Activated naive CD4-positive, alpha-beta T cell treated with anti-CD3 and anti-CD28 coated beads, Interleukin-2, amount 50 U/mL, for 16 hours (primary cell): Measurements from ENCODE around the gene HOXD9.

Experiments
- DNase-seq: peaks from one replicate; pipeline ENCODE4 v3.0.0-alpha.2; 2020

The HOXD9 gene

DNA sequence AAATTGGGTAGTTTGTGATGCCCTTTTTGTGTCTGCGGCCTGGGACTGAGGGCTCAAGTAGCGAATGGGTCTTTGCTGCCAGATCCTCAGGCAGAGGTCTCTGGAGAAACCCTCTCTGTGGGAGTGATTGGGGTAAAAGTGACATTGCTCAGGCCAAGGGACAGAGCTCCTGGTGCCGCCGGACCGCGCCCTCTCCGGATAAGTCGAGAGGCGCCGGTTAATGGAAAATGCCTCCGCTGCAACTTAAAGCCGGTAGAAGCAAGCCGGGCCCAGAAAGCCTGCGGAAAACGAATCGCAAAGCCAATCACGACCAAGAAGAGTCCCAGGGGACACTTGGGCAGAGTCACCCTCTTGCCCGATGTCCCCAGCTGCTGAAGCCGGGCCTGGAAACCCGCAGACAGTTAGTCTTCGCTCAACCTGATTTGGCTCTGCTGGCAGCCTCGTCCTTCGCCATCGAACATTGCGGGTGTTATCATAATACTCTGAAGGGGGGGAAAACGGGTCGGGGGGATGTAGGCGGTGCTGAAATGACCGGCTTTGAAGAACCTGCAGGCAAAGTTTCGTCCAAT lies 23.3 kb upstream of the HOXD9 start:
- no peak for DNase-seq

DNA sequence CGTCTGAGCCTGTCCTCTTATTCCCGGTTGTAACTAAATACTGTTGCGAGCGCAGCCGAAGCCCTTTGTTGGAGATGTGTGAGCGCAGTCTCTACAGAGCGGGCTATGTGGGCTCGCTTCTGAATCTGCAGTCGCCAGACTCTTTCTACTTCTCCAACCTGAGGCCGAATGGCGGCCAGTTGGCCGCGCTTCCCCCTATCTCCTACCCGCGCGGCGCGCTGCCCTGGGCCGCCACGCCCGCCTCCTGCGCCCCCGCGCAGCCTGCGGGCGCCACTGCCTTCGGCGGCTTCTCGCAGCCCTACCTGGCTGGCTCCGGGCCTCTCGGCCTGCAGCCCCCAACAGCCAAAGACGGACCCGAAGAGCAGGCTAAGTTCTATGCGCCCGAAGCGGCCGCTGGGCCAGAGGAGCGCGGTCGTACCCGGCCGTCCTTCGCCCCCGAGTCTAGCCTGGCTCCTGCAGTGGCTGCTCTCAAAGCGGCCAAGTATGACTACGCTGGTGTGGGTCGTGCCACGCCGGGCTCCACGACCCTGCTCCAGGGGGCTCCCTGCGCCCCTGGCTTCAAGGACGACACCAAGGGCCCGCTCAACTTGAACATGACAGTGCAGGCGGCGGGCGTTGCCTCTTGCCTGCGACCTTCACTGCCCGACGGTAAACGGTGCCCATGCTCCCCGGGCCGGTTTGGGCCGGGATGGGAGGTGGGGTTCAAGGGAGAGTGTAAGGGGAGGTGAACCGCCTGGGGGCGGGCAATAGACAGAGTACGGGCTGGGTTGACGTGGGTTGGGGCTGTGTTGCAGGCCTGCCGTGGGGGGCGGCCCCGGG lies 22.6 kb upstream of the HOXD9 start, which contains the start of gene HOXD12:
Gene HOXD12 (plus strand): TSS at position 68 of the 819 bp plus-strand sequence. CDS start 7 bp downstream, at position 75.
- no peak for DNase-seq

DNA sequence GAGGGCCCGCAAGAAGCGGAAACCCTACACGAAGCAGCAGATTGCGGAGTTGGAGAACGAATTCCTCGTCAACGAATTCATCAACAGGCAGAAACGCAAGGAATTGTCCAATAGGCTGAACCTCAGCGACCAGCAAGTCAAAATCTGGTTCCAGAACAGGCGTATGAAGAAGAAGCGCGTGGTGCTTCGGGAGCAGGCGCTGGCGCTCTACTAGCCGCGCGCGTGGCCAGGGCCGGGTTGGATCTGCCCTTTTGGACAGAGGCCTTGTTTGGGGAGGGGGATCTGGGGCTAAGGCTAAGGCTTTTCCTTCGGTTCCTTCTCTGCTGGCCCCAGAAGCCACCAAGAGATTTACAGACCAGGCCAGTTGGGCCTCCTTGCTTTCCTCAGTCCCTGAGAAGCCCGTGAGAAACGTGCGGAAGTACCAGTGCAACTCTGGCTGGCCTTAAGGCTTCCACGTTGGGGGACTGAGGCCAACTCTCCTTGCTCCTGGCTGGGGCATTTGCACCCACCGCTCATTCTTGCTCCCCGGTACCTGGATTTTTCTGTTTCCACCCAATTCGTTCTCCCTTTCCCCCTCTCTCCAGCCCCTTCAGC lies 21.9 kb upstream of the HOXD9 start:
- no peak for DNase-seq

DNA sequence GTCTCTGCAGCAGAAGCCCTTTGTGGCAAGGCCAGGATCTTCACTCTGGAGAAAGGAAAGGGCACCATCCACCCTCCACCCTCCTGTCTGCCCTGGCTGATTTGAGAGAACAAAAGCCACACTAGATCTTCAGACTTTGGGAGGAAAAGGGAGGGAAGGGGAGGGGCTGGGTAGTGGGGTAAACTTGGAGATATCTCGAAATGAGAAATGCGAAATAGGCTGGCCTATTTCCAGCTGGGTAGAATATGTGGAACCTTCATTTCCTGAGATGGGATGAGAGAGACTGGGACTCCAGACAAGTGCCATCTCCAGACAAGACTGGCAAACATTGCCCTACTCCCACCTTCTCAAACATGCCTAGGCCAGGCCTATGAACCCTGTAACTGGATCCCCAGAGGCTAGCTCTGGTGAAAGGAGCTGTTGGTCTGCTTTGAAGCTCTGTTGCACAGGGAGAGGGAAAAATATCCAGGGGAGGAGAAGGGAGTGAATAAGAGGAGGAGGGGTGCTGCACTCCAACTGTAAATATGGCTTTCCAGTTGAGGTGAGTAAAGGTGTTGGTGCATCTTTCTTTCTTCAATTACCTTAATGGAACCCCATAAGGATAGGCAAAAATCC lies 21.2 kb upstream of the HOXD9 start:
- DNase-seq = no peak

DNA sequence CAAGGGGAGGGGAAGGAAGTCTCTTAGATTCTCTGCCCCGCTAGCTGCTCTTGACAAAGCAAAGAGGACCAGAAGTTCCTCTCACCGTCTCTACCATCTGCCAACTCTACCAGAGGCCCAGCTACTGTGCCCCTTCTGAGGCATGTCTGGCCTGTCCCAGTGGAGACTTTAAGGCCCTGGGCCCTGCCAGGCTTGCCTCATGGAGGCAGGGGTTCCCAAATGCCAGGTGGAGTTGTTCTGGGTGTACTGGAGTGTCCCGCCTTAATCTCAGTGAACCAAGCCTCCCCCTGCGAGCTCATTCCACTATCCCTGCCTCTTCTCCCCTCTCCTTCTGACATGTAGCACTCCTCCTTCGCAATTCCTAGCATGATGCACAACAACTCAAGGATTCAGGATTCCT lies 20.7 kb upstream of the HOXD9 start:
- no peak for DNase-seq

DNA sequence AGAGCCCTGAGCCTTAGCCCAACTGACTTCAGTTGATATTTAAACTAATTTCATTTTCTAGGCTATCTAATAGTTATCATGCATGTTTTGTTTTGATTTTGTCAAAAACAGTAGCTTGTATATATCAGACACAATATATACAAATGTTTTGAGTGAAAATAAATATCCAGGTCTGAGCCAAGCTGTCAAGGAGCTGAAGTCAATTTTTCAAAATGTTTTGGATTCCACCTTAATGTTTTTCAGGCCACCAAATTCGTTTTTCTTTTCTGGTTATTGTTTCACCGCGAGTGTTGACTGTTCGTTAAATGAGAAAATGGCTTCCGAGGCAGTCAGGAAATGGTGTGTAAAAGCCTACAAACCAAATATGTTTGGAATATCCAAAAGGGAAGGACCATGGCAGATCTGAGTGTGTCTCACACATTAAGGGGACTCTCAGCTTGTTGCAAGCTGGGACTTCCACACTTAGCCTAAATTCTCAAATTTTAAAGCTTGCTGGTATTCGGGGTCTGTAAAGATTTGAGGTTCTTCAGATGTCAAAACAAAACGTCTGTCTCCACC lies 20.1 kb upstream of the HOXD9 start:
- DNase-seq = no peak

DNA sequence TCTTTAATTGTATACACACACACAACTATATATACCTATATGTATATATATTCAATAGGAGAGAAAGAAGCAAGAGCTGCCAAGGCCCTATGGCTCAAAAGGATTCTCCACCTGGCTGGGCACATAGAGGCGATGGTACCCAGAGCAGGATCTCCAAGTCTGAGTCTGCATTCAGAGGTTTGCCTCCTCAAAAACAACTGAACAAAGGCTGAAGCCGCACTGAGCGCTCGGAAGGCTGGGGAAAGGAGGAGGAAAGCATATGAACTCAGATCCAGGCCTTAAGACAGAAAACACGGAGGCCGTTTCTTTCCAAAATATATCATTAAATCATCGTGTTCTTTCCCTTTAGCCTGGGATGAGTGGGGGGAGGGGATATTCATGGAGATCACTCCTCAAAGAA lies 19.3 kb upstream of the HOXD9 start:
- no peak for DNase-seq

DNA sequence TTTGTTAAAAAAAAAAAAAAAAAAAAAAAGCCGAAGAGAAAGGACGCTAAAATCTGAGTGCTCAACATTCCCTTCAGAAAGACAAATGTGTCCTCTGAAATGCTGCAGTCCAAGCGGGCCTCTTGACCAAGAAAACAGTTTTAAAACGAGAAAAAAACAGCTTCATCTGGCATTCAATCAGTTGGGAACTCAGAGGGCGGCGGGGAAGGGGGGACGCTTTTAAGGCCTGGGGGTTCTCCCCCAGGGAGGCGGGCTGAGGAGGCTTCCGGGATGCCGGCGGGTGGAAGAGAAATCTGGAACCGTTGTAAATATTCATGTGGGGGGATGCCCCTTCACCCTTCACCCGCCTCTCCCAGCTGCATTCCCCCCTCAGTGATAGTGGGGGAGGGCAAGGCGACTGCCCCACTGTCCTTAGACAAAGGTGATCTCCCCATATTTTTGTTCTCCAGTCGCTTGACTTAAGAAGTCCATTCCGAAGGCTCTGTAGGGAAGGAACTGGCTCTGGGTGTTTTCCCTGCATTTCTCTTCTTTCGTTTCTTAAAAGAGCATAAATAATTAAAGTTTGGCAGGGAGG lies 18.7 kb upstream of the HOXD9 start:
- DNase-seq = no peak

DNA sequence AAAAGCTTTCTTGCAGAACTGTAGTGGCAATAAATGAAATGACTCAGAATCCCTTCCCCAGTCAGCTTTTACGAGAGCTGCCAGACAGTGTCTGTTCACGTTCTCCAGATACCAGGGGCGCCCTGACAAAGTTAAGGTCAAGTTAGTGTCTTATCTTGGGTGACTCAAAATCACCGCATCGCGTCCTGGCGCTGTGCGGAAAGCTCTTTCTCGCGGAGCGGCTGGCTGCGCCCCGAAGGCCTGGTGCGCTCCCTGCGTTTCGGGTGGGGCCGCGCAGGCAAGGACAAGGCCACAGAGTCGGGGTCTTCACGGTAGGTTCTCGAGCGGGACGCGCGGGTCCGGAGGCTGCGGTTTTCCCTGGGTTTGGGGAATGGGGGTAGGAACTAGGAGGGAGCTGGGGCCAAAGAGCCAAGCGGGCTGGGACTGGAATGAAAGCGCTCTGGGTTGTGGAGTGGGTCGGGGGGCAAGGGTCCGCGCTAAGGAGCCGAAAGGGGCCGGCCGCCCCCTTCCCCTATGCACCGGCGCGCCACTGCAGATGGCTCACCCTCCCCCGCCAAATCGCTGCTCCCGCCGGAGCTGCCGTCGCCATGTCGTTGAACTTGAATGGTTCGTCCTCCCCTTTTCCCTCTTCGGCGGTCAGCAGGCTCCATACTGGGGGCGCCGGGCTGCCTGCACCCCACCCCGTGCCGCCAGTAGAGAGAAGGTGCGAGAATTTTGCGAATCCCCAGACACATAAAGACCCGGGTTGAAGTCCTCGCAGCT lies 18.0 kb upstream of the HOXD9 start:
- DNase-seq = no peak

DNA sequence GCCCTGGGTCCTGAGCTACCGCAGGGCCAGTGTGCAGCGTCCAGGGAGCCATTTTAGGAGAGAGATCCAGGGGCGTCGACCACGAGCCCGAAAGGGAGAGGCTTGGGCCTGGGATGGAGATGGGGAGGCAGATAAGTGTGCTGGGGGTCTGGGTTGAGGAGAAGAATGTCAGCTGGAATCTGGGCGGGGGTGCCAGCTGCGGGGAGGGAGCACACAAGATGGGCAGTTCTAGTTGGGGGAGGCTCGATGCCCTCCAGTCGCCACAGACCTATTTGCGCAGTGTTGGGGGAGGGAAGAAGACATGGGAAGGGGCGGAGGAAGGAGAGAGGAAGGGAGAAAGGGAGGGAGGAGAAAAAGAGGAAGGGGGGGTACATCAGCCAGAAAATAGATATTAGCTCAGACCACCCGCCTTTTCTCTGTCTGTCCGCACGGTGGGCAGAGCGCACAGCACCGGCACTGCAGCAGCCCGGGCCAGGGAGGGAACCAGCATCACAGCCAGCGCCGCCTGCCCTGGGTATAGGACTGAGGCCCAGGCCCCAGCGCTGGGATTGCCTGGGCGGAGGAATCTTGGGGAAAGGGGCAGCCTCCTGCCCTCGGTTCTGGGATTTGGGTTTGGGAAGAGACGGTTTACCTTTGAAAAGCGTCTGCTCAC lies 17.3 kb upstream of the HOXD9 start:
- DNase-seq = no peak

DNA sequence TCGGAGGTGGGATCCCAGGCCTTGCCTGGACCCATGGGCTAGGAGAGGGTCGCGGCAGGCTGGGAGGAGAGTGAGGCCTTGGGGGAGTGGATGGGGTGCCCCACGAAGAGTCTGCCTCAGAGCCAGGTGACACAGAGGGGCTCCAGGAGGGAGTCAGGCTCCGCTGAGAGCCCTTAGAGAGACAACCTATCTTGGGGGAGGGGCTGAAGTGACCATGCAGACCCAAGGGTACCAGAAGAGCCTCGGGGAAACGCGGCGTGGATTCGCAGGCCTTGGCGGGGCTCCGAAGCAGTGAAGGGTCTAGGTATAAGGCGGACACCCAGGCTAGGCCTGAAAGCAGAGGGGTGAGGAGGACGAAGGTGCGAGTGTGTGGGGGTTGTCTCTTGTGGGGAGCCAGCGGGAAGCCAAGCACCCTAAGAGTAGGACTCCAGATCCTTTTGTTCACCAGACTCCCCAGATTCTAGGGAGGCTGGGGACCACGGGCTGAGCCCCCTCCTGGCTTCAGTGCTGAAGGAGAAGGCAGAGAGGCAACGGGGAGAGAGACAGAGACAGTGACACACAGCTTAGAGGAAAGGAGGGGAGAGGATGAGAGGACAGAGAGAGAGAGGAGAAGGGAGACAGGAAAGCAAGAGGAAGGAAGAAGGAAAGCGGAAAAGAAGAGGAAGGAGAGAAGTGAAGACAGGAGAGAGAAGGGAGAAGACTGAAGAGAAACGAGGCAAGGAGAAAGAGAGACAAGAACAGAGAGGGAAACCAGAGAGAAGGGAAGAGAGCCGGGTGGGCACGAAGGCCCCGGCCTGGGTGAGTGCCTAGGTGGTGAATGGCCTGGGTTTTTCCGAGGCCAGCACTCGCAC lies 16.6 kb upstream of the HOXD9 start:
- DNase-seq = no peak

DNA sequence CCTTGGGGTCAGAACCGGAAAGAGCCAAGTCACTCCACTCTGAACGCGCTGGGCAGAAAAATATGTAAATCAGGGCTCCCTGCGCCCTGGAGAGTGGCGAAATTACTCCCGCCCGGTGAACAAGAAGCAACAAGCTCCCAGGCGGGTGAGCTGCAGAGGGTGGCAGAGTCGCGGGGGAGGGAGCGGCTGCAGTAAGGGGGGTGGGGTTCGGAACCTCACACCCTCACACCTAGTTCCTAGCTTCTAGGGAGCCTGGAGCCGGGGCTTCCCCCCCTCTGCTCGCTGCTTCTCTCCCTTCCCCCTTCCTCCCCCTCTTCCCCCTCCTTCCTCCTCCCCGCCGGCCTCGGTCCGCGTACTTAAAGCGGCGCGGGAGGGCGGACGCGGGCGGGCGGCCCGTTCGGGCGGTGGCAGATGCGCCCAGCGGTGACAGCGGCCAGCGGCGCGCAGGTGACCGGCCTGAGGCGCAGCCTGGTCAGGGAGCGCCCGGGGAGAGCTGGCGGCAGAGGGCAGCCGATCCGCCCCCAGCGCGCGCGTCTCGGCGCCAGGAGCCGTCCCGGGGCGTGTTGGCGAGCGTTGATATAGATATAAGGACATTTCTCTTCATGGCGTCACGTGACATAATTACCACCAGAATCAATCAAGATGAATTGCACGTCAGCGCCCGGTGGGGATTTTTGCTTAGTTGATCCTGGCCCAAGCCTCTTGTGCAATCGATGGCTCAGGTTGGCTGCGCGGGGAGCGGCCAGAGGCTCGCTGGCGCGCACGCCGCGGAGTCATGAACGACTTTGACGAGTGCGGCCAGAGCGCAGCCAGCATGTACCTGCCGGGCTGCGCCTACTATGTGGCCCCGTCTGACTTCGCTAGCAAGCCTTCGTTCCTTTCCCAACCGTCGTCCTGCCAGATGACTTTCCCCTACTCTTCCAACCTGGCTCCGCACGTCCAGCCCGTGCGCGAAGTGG lies 15.7 kb upstream of the HOXD9 start, which contains the start of gene HOXD11:
Gene HOXD11 (plus strand): TSS at position 700 of the 959 bp plus-strand sequence. CDS start 76 bp downstream, at position 776.
- no peak for DNase-seq

DNA sequence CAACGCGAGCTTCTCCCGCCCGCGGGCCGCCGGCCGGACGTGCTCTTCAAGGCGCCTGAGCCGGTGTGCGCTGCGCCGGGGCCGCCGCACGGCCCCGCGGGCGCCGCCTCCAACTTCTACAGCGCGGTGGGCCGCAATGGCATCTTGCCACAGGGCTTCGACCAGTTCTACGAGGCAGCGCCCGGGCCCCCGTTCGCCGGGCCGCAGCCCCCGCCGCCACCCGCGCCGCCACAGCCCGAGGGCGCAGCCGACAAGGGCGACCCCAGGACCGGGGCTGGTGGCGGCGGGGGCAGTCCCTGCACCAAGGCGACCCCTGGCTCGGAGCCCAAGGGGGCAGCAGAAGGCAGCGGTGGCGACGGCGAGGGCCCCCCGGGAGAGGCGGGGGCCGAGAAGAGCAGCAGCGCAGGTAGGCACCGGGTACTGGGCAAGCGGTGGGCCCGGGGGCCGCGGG lies 14.8 kb upstream of the HOXD9 start:
- no peak for DNase-seq

DNA sequence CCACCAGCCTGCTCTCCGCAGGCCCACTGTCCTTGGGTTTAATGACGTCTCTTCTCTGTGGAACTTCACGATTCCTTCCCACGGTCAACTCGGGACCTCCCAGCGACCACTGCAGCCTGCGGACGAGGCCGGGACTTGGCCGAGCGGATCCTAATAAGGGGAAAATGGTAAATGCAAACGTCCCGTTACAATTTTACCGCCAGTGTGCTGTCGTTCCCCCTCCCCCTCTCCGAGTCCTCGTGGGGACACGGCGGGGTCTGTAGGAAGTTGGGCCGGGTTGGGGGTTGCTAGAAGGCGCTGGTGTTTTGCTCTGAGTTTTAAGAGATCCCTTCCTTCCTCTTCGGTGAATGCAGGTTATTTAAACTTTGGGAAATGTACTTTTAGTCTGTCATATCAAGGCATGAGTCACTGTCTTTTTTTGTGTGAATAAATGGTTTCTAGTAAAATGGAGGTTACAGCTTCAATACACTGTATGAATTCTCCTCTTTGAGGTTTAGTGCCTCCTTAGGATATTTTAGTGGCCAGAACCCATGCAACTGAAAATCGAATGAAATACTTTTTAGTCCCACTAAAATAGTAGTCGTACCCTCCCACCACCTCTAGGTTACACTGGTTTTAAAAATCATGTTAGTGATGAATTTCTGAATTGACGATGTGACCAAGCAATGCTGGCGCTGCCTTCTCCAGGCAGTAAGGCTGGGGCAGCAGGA lies 13.2 kb upstream of the HOXD9 start:
- DNase-seq = no peak

DNA sequence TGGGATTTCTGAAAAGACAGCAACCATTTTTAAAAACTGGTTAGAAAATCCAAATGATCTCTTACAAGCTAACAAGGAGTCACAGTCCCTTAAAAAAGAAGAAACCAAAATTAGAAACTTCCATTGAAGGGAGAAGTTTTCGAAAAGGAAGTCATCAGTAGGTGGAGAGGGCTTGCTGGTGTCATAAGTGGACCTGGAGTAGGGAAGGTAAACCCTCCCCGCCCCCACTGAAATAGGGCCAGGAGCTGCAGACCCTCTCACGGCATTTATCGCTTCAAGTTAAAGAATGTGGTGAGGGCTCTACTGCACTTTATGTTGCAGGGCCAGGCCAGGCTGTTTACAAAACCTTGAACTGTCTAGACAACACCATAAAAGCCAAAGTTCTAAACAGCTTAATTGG lies 12.6 kb upstream of the HOXD9 start:
- no peak for DNase-seq

DNA sequence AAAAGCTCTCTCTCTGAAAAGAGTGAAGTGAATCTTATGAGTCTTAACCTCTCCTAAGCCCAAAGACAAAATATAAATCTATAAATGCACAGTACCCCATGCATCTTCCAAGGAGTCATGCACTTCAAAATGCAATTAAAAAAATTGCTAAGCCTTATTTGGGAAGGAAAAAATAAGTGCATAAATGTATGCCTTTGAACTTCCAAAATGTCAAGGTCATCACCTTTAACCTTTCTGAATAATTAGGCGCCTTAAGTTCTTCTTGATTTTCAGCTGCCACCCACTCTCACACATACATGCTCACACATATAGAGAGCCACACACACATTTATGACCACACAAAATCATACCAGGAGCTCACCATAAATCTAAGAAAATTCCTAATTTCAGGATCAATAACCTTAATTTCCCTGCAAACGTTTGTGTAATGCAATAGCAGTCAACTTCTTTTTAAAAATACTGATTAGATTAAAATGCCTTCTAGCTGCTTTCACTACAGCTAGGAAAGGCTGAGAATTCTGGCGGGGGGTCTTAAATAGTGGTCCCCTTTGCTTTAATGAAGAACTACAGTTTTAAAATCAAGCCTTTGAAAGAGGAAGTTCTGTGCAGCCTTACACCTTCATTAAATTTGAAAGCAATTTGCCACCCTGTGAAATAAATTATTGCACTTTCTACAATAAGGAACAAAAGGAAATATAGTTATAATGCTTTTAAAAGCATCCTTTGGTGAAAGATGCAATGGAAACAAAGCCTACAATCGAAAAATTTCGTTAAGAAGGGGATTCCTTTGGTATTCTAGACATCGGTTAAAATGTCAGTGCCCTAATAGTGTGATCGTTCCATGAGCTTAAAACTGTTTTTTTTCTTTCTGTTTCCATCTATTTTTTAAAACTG lies 11.9 kb upstream of the HOXD9 start:
- DNase-seq = no peak

DNA sequence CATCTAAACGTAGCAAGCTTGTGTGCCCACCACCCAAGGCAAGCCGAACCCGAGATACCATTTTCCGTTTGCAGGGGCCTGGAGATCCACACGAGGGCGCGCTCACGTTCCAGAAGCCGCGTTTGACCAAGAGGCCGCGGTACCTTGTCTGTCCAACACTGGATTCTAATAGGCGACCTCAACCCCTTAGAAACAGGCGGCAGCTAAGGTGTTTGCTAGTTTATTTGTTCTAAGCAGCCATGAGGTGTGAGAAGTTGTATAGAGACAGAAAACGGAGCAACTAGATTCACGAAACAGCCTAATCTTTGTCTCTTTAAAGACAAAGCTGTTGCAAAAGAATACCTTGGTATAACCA lies 11.2 kb upstream of the HOXD9 start:
- DNase-seq = no peak
